Measurements from ENCODE around the gene AIG1. TPM values are rescaled to one million over a fixed set of nuclear protein-coding genes. Genes with fewer than 3 reads are reported as not detected.
"Not testable (repeated sequence)": the region's sequence is repeated elsewhere in the genome, so short reads cannot be mapped to it uniquely, and the experiment has no call there.

AIG1 gene
- total RNA-seq, 2 donors from 2014 or later = 41.3 to 67.0 TPM

DNA sequence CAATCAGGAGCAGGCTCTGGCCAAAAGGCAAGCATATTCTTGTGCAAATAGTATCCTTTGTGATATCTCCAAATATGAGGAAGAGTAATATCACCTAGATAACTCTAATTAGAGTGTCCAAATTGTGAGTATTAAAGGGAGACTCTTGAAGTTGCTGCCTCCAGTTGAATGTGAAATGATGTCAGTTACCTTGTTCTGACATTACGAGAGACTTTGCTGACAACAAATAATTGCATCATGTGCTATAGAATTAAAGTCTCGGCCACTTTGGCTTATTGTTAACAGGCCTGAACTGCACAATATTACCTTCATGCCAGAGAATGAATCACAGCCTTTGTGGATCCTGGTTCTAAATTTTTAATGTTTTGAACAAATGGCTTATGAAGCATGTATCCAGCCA, 106.5 kb downstream of the AIG1 start:
- no peak overlapping the region for H3K4me3 ChIP-seq
- 82% methylated on average over 2 of the region's 2 CpGs for WGBS
- intact Hi-C loops (cut with DNase I) = no loop called here
- no peaks in the 10 kb centered on the region for H3K36me3 ChIP-seq
- no peak overlapping the region for H3K27ac ChIP-seq
- H3K4me1 ChIP-seq (replicated peaks) = no peaks in the 10 kb centered on the region
- TF ChIP-seq POLR2AphosphoS5 (IDR thresholded peaks at IDR 0.05) (no peak), POLR2A (IDR thresholded peaks at IDR 0.05) (no peak)
- TF ChIP-seq, protein P1, sequence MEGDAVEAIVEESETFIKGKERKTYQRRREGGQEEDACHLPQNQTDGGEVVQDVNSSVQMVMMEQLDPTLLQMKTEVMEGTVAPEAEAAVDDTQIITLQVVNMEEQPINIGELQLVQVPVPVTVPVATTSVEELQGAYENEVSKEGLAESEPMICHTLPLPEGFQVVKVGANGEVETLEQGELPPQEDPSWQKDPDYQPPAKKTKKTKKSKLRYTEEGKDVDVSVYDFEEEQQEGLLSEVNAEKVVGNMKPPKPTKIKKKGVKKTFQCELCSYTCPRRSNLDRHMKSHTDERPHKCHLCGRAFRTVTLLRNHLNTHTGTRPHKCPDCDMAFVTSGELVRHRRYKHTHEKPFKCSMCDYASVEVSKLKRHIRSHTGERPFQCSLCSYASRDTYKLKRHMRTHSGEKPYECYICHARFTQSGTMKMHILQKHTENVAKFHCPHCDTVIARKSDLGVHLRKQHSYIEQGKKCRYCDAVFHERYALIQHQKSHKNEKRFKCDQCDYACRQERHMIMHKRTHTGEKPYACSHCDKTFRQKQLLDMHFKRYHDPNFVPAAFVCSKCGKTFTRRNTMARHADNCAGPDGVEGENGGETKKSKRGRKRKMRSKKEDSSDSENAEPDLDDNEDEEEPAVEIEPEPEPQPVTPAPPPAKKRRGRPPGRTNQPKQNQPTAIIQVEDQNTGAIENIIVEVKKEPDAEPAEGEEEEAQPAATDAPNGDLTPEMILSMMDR (IDR thresholded peaks at IDR 0.05) = no peak
- H3K27me3 ChIP-seq (replicated peaks; ENCODE audit: insufficient read depth) = no peaks in the 10 kb centered on the region
- no peak for DNase-seq (ENCODE audit: low spot score)
- no peaks in the 10 kb centered on the region for H3K9me3 ChIP-seq

DNA sequence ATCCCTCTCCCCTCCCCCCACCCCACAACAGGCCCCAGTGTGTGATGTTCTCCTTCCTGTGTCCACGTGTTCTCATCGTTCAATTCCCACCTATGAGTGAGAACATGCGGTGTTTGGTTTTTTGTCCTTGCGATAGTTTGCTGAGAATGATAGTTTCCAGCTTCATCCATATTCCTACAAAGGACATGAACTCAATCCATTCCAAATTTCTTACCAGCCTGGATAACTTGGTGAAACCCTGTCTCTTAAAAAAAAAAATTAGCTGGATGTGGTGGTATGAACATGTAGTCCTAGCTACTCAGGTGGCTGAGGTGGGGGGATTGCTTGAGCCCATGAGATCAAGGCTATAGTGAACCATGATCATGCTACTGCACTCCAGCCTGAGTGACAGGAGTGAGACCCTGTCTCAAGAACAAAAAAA, 107.7 kb downstream of the AIG1 start:
- intact Hi-C loops (cut with DNase I) = not testable (repeated sequence)
- 92% methylated on average over 4 of the region's 4 CpGs for WGBS

DNA sequence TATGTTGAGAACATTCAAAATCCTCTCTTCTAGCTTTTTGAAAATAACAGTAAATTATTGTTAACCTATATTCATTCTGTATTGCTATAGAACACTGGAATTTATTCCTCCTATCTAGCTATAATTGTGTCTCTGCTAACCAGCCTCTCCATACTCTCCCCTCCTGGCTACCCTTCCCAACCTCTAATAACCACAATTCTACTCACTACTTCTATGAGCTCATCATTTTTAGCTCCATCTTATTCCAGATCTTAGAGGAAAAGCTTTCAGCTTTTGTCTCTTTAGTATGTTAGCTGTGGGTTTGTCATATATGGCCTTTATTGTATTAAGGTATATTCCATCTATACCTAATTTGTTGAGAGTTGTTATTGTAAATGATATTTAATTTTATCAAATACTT, 108.8 kb downstream of the AIG1 start:
- TF ChIP-seq POLR2AphosphoS5 (IDR thresholded peaks at IDR 0.05) = no peak
- no peak for TF ChIP-seq POLR2A (IDR thresholded peaks at IDR 0.05)
- TF ChIP-seq, protein P1 (IDR thresholded peaks at IDR 0.05) = no peak
- no peak for DNase-seq (ENCODE audit: low spot score)
- Histone ChIP-seq H3K4me1 (replicated peaks) (no peaks in the 10 kb centered on the region), H3K27ac (no peak overlapping the region), H3K9me3 (no peaks in the 10 kb centered on the region), H3K27me3 (replicated peaks; ENCODE audit: insufficient read depth) (no peaks in the 10 kb centered on the region), H3K4me3 (no peak overlapping the region), H3K36me3 (no peaks in the 10 kb centered on the region)
- intact Hi-C loops (cut with DNase I) = no loop called here

More for the DNA sequence above, 107.7 kb downstream of the AIG1 start:
- H3K4me3 ChIP-seq; H3K36me3 ChIP-seq; H3K27me3 ChIP-seq (replicated peaks; ENCODE audit: insufficient read depth); H3K27ac ChIP-seq; H3K9me3 ChIP-seq; H3K4me1 ChIP-seq (replicated peaks); DNase-seq (ENCODE audit: low spot score): not testable (repeated sequence)

DNA sequence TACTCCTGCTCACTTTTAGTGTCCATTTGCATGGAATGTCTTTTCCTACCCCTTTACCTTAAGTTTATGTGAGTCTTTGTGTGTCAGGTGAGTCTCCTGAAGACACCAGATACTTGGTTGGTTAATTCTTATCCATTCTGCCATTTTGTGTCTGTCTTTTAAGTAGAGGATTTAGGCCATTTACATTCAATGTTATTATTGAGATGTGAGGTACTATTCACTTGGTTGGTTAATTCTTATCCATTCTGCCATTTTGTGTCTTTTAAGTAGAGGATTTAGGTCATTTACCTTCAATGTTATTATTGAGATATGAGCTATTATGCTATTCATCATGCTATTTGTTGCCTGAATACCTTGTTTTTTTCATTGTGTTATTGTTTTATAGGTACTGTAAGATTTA, 113.8 kb downstream of the AIG1 start:
- intact Hi-C loops (cut with DNase I) = no loop called here
- Histone ChIP-seq H3K36me3 (no peaks in the 10 kb centered on the region), H3K27me3 (replicated peaks; ENCODE audit: insufficient read depth) (no peaks in the 10 kb centered on the region), H3K9me3 (no peaks in the 10 kb centered on the region), H3K4me1 (replicated peaks) (no peaks in the 10 kb centered on the region), H3K4me3 (no peak overlapping the region), H3K27ac (no peak overlapping the region)
- no peak for DNase-seq (ENCODE audit: low spot score)
- TF ChIP-seq POLR2AphosphoS5 (IDR thresholded peaks at IDR 0.05) (no peak), POLR2A (IDR thresholded peaks at IDR 0.05) (no peak)
- TF ChIP-seq, protein P1 (IDR thresholded peaks at IDR 0.05) = no peak

DNA sequence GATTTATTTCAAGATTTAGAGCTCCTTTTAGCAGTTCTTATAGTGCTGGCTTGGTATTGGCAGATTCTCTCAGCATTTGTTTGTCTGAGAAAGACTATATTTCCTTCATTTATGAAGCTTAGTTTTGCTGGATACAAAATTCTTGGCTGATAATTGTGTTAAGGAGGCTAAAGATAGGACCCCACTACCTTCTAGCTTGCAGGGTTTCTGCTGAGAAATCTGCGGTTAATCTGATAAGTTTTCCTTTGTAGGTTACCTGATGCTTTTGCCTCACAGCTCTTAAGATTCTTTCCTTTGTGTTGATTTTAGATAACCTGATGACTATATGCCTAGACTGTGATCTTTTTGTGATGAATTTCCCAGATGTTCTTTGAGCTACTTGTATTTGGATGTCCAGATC, 114.3 kb downstream of the AIG1 start:
- intact Hi-C loops (cut with DNase I) = no loop called here

More for the DNA sequence above, 114.3 kb downstream of the AIG1 start:
- WGBS = 93% methylated on average over 1 of the region's 1 CpG
- H3K27me3 ChIP-seq (replicated peaks; ENCODE audit: insufficient read depth) = no peaks in the 10 kb centered on the region
- no peaks in the 10 kb centered on the region for H3K36me3 ChIP-seq
- TF ChIP-seq POLR2A (IDR thresholded peaks at IDR 0.05) (no peak), POLR2AphosphoS5 (IDR thresholded peaks at IDR 0.05) (no peak)
- TF ChIP-seq, protein P1 (IDR thresholded peaks at IDR 0.05) = no peak
- H3K4me1 ChIP-seq (replicated peaks) = no peaks in the 10 kb centered on the region
- no peak overlapping the region for H3K4me3 ChIP-seq
- no peak overlapping the region for H3K27ac ChIP-seq
- H3K9me3 ChIP-seq = no peaks in the 10 kb centered on the region
- DNase-seq (ENCODE audit: low spot score) = no peak
